NOMO-1 treated with DMSO at 0.1 percent for 48 hours (cell line): ENCODE results near the gene EPB41L4A.

ENCODE experiments used
- DNase-seq: peaks from one replicate; lab custom pipeline; 2025; ENCODE audit not compliant: unreplicated experiment; lab: John Stamatoyannopoulos, UW

The EPB41L4A gene

DNA sequence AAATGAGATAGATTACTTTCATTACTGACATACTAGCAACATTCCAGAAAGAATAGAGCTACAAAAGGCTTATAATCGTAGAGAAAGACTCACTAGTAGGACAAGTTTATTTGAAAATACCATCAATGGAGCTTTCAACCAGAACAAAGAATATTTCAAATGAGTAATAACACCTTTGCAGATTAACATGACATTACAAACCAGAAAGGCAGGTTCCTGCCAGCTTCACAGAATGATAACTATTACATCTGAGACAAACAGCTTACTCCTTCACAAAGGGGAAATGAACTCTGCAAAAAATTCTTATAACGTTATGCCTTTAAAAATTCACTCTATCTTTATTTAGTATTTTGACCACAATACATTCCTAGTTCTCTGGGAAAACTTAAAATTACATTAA is 103.1 kb downstream of the EPB41L4A start:
- no peak for DNase-seq

DNA sequence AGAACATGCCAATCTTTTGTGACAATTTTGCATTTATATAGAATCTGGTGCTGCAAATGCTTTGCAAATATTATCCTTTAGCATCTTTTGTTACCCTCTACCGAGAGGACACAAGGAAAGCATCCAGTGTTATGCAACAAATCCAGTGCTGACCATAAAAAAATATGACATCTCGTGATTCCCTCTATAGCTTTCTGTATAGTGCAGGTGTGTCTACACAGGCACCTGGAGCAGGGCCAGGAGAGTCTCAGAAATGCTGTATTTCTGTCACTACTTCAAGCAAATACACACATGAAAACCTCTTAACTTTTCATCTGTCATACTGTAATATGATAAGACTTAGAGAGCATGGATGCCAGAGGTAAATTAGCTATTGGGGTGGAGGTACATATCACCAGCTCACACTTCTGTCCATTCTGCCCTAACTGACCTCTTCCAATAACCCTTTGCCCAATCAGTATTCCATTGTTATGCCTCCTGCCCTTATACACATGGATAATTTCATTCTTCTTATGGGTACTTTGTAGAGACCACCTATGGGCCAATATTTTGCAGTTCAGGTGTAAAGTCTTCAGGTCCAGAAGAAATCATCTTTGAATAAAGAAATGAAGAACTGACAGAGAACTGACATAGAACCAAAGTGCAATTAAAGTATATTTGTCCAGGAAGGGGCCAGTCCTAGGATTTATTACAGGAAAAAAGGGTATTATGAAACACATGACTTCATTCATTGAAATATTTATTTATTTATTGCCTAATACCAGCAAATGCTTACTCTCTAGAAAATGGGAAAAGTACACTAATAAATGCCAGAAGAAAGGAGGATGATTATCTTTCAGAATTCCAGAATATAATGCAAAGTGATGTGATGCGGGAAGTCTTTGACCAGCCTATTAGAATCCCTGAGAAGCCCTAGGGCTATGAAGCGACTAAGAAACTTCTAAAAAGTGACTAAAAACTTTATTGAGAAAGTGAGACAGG is 106.5 kb downstream of the EPB41L4A start:
- DNase-seq: no peak

DNA sequence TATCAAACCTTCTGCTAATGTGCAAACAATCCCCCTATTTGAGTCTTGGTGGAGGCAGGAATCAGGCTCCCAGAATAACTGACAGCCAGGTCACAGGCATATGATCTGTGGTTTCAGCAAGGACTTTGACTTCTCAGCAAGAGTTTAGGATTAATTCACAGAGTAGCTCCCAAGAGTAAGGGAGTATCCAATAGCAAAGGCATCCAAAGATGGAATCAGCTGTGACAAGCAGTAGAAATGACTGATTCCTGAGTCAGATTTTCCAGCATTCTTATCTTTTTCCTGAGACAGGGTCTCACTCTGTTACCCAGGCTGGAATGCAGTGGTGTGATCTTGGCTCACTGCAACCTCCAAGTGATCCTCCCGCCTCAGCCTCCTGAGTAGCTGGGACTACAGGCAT is 108.3 kb downstream of the EPB41L4A start:
- DNase-seq: no peak

DNA sequence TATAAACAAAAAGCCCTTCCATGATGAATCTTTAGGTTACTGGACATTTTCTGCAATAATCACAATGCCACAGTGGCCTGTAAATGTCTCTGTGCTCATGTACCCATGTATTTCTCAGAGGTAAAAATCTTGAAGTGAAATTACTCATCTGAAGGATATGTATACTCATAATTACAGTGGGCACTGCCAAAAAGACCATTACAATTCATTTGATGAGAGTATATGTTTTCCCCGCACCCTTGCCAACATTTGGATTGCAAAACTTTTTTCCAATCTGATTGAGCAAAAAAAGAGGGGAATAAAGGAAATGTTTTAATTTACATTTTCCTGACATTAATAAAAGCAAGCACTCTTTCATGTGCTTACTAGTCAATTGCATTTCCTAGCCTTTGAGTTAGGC is 110.5 kb downstream of the EPB41L4A start:
- no peak for DNase-seq

DNA sequence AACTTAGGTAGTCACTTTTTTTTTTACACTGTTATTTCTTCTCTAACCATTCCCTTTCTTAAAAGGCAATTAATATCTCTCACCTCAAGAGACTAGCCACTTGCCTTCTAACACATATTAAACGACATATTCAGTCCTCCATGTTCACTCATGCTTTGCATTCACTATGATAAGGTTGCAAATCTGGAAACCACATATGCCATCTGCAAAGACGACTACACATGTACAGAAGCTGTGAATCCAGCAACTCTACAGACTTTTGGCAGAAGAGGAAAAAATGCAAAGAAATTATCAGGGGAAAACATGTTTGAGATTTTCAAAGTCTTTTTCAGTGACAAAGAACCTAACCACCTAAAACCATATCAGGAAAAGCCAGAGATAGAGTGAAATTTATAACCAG is 112.1 kb downstream of the EPB41L4A start:
- no peak for DNase-seq

DNA sequence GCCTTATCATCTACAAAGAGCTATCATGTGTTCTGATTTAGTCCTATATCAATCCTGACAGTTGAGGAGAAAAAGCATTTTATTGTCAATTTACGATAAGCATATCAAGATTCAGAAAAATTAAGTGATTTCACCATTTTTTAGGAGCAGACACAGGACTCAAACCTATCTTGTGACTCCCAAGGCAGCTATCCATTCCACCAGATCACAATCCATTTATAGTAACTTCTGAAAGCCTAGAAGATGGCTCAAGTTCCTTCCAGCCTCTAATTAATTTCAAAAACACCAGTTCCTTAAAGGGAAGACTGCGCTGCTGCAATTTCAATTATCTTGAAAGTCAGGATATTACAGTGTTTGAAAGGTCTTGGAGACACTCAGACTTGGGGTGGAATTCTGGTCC is 114.3 kb downstream of the EPB41L4A start:
- DNase-seq: no peak

DNA sequence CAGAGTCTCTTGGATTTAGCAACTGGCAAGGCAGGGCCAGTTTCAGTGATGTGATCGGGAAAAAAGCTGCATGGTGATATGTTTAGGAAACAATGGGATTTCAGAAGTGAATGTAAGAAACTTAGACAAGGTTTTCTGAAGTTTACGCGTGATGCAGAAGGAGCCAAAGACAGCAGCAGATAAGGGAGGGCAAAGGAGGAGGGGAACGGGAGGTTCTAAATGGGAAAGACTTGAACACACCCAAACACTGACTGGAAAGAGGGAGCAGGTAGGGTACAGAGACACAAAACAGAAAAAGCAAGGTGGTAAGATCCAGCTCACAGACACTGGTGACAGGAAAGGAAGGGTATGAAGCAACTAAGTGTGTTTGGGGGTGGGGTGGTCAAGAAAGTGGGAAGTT is 115.4 kb downstream of the EPB41L4A start:
- DNase-seq: no peak

DNA sequence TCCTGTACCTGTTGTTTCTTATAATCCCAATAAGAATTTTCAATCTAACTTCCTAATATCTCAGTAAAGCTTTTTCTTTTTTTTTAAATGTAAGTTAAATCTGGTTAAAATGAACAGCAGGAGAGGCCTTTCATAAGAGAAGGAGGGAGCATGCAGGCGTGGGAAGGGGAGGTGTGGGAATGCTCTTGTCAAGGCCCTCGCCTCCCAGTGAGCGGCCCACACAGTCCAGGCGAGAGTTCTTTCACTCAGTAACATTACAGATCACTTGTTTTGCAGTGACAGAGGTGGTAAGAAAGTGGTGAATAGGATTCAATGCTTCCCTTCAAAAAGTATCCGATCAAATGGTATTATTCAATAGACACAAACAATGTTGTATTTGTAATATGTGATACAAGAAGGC is 125.0 kb downstream of the EPB41L4A start:
- no peak for DNase-seq

DNA sequence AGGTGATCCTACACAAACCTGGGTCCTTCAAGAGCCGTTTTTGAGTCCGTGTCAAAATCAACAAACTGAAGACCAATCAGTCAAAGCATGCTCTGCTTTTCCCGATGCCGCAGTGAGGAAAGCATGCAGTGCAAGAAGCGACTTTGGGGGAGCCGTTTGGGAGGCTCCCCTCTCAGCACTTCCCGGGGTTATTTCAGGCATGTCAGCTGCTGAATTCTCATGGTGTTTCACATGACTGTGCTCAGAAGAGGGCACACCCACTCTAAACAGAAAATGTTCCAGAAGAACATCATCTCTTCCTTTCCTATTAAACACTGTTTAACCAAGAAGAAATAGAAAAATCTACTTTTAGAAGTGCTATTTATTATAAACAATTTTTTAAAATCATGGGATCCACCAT is 125.5 kb downstream of the EPB41L4A start:
- DNase-seq: no peak

DNA sequence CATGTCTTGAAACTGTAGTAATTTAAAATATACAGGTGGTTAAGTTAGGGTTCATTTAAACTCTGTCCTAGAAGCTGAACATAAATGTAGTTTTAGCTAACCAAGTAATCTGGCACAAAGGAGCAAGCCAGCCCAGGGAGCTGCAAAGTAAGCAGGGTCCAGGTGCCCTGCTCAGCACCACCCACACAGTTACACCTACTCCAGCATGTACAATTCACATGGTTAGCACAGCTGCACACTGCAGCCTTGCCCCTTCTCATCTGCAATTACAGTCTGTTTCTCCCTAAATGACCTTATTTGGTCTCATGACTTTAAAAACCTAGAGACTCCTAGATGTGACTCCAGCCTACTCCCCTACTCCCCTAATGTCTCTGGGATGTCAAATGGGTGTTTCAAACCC is 128.4 kb downstream of the EPB41L4A start:
- DNase-seq: no peak

DNA sequence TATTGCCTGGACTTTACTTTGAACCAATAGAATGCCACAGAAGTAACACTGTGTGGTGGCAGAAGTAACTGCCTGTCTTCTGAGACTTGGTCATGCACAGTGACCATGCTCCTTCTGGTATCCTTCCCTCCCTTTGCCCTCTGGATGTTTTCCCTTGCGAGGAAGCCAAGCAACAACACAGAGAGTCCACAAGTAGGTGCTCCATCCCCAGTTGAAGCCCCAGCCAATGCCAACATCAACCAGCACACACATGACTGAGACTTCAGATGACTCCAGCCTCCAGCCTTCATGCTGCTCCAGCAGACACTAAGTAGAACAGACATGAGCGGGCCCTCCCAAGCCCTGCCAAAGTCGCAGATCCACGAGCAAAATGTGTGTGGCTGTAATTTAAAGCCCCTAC is 129.6 kb downstream of the EPB41L4A start:
- DNase-seq: no peak

DNA sequence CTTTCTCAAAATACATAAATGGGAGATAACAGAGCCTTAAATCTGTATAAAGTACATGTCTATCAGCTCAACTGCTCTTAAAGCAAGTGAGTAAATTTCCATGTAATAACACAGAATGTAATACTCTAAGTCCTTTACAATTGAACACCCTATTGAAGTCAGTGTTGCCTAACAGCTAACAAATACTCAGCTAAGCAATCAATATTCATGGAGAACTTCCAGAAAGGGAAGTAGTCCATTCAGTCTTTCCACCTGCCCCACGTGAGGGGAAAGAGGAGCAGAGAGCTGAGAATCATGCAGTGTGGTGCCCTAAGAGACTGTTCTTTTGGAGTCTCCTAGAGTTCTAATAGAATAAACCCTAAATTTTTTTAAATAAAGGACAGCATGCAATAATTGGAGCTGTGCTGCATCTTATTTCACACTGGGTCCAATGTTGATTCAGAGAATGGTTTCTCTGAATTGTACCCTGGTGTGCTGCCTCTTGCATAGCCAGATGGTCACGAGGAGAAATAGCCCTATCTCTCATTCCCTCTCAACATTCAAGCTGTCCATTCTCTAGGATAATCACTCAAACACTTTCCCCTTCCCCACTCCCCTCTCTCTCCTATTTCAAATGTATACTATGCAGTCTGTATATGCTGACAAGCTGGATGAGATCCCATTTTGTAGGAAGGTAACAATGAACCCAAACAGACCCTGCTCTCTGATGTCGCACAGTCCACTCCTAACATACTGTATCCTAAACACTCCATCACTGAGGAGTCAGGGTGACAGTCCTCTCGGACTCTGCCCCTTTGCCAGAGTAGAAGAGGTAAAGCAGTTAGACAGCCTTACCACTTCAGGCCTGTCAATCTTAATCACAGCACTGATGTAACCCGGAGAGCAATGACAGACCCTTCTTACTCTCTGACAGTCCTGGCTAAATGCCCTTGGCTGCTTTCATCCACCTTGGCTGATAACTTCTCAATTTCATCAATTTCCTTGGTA is 134.8 kb downstream of the EPB41L4A start:
- DNase-seq: no peak

DNA sequence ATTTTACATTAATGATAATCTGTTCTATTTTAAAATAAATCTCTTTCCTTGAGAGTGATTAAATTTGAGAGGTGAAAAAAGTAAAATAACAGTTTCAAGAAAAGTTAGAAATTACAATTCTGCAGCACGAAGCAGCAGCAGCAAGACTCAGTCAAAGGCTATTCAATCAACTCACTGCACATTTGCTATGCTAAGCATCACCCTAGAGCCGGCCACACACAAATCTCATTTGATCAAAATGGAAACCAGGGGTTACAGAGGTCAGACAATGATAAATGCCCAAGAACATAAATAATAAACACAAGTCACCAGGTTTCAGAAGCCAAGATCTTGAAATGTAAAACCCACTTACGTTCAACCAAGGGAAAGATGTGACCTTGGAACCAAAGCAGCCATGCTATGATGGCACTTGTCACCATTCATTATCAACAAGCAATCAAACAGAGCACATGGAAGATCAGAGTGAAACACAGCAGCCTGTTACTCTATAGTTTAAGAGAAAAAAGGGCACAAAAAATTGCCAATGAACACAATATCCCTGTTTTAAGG is 136.0 kb downstream of the EPB41L4A start:
- no peak for DNase-seq

DNA sequence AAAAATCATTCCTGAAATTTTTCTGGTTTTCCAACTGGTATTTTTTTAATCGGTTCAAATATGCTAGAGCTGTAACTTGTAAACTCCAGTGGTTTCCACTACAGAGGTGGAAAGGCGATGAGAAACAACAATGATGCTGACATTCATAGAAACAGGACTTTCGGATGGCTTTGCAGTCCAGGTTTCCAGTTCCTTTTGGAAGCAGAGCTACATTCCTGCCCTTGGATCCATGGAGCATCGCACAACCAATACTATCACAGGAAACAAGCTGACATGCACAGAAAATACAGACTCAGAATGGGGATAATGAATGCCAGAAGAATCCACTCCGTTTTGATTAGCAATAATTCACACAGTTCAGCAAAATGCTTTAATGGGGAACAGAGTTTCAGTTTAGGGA is 140.0 kb downstream of the EPB41L4A start:
- no peak for DNase-seq

DNA sequence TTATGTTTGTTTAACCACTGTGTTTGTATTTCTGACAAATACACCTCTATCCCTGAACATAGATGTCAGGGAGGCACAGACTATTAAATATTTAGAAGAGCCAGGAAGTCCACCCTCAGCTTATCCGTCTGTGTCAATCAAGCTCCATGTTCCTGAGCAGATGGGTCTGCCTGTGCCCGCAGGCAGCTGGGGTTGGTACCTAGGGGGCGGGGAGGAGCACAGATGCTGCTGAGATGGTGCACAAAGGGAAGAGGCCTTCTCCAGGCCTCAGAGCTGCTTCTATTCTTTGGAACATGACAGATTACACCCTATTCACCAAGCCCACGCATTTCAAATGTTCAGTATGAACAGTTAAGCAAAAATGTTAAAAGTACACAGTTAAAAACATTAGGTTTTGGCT is 142.1 kb downstream of the EPB41L4A start:
- DNase-seq: no peak

DNA sequence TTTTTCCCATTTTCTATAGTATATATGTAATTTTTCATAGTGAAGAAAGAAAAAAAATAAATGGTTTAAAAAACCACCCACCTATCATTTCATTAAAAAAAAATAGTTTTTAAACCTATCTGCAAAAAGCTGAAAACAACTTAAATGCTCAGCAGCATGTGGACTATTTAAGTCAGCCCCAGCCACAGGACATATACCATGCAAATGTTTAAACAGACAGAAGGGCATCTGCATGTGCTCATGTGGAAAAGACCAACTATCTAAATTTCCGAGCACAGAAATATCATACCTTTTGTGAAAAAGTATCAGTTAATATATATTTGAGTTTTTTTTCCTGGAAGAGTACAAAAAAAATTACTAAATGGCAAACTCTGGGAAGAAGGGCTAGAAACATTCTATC is 143.4 kb downstream of the EPB41L4A start:
- DNase-seq: no peak

DNA sequence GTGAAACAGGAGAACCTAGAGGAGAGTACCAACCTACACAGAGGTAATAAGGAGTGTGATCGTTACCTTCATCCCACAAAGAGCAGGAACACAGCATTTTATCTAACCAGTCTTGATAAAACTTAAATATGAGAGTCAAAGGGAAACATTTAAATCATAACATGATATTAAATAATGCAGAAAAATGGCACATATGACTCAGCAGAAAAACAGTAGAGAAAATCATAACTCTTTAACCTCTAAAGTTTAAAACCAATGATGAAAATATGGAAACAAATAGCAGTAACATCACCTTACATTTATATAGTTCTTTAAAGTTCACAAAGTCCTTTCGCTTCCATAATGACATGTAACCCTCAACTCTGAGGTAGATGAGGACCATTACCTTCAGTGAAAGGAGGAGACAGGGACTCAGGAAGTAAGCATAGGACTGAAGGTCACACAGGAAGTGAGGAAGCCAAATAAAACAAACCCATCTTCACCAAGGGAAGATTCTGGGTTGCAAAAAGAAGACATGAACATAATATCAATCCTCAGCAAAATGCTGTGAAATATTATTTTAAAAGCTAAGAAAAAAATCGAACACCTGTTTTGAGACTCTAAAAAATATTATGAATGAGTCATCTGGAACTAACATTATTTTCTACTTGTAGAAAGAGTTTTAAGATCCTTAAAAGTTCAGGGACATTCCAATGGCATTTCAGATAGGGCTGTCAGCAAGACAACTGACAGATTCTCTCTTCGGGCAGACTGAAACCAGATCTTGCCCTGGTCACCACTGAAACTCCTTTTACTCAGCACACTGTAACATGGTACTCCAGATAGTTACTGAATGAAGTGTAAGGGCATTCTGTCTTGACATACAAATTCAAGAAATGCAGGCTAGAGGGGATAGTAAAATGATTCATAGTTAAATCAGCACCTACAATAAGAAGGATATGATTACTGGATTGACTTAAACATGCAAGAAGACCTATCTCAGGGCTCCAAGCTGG is 148.5 kb downstream of the EPB41L4A start:
- DNase-seq: no peak

DNA sequence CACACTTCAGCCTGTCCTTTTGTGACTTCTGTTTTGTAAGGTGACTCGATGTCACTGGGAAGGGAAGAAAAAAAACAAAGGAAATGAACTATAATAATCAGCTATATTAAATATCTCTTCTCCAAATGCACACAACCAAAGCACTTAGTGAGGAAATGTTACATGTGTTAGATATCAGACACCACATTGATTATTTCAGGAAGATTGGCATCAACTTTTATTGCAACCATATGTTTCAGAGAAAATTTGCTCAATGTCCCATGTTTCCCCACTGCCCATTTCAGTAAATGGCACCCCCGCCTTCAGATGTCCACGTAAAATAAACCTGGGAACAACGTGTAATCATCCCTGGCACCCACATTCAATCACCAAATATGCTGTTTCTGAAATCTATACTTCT is 151.8 kb downstream of the EPB41L4A start:
- no peak for DNase-seq

DNA sequence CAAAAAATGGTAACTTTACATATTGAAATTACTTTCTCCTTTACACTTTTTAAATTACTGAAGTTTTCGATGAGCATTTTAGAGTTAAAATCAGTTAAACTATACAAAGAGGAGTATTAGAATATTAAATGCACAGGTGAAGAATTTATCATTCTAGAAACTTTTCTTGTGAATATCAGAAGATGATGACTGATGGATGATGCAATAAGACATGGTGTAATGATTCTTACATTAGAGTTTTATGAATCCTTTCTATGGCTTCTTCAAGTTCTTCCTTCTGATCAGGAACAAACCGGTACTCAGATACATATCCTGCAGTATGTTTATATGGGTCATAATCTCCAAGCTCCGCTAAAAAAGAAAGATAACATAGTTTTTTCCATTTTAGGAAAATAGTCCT is 154.4 kb downstream of the EPB41L4A start:
- no peak for DNase-seq

DNA sequence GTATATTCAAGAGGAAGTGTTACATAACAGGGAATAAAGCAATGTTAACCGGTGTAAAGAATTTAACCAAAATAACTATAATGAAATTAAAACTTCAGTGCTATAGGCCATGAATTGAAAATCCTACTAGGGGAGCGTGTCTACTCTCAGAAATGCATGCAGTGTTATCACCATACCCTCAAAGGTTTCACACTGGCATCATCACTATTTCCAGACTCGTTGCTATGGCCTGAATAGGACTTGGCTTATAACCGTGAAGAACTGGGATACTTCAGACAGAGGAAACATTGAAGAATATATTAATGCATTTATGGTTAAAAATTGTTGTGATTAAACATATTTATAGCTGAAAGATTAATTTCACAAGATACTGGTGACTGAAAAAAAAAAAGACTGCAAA is 154.9 kb downstream of the EPB41L4A start:
- no peak for DNase-seq
